NCI-H1417 treated with DMSO at 0.1 percent for 48 hours (cell line): ENCODE data around the gene CD320.
"Not testable (repeated sequence)": the region's sequence is repeated elsewhere in the genome, so short reads cannot be mapped to it uniquely, and the experiment has no call there.

ENCODE experiments used
- DNase-seq: peaks from one replicate; lab custom pipeline; 2025; lab: John Stamatoyannopoulos, UW

The CD320 gene

DNA sequence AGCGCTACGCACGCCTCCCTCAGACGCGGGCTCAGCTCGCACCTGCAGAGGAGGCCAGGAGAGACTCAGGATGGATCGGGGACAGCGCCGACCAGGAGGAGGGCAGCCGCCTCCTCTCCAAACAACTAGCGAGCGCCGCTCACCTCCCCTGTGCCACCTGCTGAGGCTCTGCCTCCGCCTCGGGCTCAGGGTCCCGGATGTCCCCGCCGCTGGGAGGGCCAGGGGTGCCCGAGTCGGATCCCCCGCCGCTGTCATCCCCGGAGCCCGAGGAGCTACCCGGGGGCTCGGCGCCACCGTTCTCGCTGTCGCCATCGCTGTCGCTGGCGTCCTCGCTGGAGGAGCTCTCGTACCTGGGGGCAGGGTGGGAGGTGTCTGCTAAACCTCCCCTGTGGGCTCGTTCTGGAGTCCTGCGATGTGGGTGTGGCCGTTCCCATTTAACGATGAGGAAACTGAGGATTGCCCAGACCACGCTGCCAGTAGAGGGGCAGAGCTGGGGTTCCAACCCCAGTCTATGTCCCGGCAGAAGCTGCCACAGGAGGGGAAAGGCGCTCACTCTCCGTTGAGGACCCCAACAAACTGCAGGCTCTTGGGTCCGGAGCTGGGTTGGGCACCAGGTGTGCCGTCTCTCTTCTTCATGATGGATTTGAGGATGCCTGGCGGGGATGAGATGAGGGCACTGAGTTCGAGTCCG is 25.8 kb upstream of the CD320 start:
- no peak for DNase-seq

GRCh38 chr19:8332976-8333766 is 25.0 kb upstream of the CD320 start:
- no peak for DNase-seq

DNA sequence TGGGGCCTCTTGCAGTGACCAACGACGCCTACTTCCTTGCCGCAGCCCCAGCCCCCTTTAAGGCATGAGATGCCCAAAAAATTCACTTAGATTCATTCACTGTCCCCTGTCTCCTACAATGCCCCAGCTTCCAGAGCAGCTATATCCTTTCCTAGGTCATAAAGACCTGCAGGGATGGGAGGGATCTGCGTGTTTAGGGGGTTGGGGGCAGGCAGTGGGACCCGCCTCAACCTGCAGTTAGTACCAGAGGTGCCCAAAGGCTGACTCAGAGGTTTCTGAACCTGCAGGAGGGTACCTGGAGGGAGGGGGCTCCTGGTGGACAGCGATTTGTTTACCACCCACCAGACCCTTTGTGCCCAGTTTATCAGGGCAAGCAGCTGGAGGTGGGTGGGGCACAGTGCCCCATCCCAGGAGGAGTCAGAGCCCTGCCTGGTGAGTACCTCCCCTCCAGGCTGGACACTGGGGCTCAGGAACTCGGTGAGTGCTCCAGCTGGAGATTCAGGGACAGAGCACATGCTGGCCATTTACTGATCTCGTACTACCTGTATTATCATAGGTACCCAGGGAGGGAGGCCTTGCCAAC is 23.2 kb upstream of the CD320 start:
- DNase-seq, result no peak

DNA sequence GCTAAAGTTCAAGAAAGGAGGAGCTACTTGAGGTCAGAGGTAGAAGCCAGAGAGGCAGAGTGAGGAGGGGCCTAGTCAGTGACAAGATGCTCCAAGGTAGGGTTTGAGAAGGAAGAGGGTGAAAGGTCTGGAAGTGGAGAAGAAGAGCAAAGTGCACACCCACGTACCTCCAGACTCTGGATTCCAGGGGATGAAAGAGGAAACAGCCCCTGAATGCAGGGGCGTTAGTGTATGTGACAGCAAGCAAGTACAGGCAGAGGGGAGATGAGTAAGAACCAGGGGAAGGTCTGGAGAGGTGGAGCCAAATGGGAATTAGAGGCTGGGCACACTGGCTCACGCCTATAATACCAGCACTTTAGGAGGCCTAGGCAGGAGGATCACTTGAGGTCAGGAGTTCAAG is 21.8 kb upstream of the CD320 start:
- no peak for DNase-seq

DNA sequence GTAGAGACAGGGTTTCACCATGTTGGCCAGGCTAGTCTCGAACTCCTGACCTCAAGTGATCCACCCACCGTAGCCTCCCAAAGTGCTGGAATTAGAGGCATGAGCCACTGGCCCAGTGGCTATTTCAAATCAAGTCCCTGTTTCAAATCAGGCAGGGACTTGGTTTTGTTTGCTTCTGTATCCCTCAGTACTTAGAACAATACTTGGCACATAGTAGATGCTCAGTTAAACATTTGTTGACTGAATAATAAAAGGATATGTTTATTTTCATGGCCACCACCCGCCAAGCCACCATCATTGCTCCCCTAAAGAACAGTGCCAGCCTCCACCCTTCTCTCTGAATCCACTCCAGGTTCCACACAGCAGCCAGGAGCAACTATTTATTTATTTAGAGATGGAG is 17.3 kb upstream of the CD320 start:
- no peak for DNase-seq

DNA sequence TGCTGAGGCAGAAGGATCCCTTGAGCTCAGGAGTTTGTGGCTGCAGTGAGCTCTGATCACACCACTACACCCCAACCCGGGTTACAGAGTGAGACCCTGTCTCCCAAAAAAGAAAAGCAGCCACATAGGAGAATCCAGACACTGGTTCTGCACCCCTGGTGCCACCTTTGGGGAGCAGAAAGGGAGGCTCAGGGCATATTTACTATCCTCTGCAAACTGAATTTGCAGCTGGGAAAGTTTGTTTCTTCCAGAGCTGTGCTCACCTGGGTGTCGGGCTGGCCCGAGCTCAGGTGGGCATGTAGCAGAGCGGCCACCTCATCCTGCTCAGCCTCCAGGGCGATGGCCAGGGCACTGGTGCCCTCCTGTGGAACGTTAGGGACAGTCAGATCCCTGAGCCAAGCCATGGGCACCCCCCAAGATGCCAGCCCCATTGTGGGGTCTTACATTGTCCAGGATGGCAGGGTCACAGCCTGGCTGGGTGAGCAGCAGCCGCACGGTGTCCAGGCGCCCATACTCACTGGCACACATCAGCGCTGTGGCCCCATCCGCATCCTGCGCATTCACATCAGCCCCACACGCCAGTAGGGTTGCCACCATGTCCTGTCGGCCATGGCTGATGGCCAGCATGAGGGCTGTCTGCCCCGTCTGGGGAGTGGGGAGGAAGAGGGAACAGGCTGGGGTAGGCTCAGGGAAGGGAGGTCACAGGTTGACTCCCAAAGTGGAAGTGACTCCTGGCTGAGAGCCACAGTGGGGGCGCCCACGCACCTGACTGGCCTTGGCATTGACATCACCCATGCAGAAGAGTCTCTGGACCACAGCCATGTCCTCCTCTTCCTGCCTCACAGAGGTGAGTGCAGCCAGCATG is 16.3 kb upstream of the CD320 start:
- DNase-seq, result no peak

GRCh38 chr19:8323781-8324185 is 15.6 kb upstream of the CD320 start:
- DNase-seq, result no peak

DNA sequence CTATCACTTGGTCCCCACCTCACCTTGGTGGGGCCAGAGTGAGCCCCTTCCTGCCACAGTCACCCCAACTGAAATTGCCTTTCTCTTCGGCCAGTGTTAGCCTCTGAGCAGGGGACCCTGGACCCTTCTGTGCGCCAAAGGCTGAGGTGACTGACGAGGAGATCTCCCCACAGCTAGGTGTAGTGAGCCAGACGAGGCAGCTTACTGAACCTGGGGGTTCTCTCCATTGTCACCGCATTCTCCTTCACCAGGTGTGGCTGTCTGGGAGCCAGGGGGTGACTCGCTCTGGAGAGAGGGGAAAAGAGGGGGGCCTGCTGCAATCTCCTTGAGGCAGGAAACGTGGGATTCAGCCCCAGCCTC is 14.5 kb upstream of the CD320 start:
- DNase-seq, result no peak

GRCh38 chr19:8321986-8322637 is 14.0 kb upstream of the CD320 start:
- no peak for DNase-seq

- peak; percentile 89 for DNase-seq
Observed at GRCh38 chr19:8321067-8321985, 13.2 kb upstream of the CD320 start, which contains the start of the genes NDUFA7 and RPS28. Gene NDUFA7 (minus strand): TSS chr19:8321375. CDS start chr19:8321358, 17 bp downstream. Gene RPS28 (plus strand): TSS chr19:8321496. CDS start chr19:8321531, 35 bp downstream.

DNA sequence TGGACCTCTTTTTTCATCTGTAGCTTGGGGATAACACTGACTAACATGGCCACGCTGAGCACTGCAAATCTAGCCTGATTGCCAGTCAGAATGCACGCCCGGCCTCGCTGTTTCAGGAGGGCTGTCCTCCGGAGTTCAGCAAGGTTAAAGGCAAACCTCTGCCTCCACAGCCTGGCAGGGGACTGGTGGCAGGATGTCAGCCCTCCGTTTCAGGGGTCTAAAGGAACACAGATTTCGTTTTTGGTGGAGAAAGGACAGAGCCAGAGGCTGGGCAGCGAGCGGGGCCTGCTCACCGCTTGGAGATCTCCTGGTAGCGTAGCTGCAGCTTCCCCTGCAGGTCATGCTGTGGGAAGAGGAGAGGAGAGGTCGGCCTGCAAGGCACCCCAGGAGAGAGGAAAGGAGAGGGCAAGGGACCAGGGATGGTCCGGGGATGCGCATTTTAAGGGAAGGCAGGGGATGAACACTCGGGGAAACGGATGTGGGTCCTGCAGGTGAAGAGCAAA is 12.5 kb upstream of the CD320 start:
- no peak for DNase-seq

DNA sequence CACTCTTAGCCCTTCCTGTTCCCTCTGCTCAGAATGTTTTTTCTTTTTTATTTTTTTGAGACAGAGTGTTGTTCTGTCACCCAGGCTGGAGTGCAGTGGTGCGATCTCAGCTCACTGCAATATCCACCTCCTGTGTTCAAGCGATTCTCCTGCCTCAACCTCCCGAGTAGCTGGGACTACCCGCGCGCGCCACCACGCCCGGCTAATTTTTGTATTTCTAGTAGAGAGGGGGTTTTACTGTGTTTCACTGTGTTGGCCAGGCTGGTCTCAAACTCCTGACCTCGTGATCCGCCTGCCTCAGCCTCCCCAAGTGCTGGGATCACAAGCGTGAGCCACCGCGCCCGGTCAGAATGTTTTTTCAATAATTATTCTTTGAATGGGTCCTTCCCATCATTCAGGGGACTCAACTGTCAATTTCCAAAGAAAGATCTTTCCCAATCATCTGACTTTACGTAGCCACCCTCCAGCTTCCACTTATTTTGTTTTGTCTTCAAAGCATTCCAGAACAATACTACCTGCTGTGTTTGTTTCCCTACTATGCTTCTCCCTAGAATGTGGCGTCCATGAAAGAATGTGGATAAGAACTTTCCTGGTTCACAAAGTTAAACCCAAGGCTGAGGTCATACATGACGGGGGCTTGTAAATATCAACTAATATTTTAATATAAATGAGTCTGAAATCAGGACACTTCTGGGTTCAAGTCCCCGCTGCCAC is 11.8 kb upstream of the CD320 start:
- no peak for DNase-seq

DNA sequence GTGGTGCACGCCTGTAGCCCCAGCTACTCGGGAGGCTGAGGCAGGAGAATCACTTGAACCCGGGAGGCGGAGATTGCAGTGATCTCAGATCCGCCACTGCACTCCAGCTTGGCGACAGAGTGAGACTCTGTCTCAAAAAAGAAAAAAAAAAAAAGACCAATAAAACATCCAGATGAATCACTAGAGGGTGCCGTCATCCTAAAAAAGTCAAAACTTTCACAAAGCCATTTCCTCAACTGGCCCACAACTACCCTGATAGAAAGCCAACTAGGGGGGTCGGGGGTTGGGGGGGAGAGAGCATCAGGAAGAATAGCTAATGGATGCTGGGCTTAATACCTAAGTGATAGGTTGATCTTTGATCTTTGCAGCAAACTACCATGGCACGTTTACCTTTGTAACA is 10.7 kb upstream of the CD320 start:
- DNase-seq, result not testable (repeated sequence)

DNA sequence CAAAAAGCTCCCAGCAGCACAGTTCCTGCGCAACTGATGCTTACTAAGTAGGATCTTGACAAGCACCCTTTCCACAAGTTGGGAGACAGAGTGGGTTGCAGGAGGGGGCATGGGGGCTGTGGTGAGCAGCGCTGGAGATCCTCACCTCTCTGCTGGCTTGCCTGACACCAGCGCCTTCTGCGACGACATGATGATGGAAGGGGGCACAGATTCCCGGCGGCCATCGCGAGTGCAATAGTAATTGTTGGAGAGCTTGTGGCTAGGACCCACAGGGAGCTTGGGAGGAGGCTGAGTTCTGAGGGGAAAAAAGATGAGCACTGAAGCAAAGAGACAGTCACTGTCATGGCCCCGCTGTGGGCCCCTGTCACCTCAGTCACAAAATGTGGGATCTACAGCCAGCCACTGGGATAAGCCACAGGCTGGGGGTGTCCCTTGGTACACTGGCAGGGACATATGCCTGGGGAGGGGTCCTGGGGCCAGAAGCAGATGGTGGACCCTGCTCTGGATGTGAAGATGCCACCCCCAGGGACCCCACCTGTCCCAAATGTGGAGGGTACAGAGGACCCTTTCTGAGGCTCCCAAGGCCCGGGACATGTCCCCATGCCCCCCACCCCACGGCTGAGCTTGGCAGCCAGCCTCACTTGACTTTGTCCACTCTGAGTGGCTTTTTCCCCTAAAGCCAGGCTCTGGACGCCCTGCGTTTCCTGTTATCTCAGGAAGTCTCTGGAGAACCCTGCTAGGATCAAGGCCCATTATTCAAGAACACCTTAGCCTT is 8.4 kb upstream of the CD320 start:
- no peak for DNase-seq

DNA sequence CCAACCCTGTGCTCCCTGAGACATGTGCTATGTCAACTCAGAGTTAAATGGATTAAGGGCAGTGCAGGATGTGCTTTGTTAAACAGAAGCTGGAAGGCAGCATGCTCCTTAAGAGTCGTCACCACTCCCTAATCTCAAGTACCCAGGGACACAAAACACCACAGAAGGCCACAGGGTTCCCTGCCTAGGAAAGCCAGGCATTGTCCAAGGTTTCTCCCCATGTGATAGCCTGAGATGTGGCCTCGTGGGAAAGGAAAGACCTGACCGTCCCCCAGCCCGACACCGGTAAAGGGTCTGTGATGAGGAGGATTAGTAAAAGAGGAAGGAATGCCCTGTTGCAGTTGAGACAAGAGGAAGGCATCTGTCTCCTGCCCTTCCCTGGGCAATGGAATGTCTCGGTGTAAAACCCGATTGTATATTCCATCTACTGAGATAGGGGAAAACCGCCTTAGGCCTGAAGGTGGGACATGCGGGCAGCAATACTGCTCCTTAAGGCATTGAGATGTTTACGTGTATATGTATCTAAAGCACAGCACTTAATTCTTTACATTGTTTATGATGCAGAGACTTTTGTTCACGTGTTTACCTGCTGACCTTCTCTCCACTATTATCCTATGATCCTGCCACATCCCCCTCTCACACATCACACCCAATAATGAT is 7.0 kb upstream of the CD320 start:
- not testable (repeated sequence) for DNase-seq

GRCh38 chr19:8311461-8312260 is 3.5 kb upstream of the CD320 start:
- no peak for DNase-seq

- no peak for DNase-seq
Observed at GRCh38 chr19:8310342-8311055, 2.3 kb upstream of the CD320 start.
